ENCODE data around the gene DSTYK. TPM values are rescaled to one million over a fixed set of nuclear protein-coding genes. Genes with fewer than 3 reads are reported as not detected.

DSTYK gene
- total RNA-seq, 1 experiment from 2014 or later = 8.4 TPM

DNA sequence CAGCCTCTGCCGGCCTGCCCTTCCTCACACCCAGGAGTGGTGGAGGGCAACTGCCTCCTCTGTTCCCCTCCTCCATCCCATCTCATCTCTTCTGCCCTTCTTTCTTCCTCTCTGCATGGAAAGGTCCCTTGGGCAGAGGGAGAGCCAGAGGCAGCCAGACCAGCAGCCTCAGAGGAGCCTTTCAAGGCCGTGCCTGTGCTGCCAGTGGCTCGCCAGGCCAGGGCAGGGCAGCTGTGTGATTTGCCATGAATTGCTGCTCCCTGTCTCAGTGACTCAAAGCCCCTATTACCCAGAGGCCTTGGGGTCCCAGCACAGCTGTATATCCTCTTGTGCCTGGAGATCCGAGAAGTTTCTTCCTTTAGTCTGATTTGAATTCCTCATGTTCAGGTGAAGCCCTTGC lies 38.1 kb upstream of the DSTYK start:
- no peak for DNase-seq
- no peaks in the 10 kb centered on the region for H4K20me1 ChIP-seq (ENCODE audit: low read length)
- H3K4me2 ChIP-seq (ENCODE audit: low read length) = no peak overlapping the region
- H3K27ac ChIP-seq (ENCODE audit: low read length) = no peak overlapping the region
- H3F3A ChIP-seq (ENCODE audit: low read length, unreplicated experiment) = no peaks in the 10 kb centered on the region
- POLR2A ChIA-PET (ENCODE audit: unreplicated experiment) = no interaction called here
- H3K36me3 ChIP-seq (ENCODE audit: low read depth, low read length) = no peaks in the 10 kb centered on the region
- H3K9me2 ChIP-seq (replicated peaks; ENCODE audit: low read length) = no peaks in the 10 kb centered on the region
- no peak overlapping the region for H3K4me3 ChIP-seq (ENCODE audit: low read length)
- H3K9me3 ChIP-seq (ENCODE audit: low read length) = no peaks in the 10 kb centered on the region
- H3K4me1 ChIP-seq (ENCODE audit: insufficient read depth, low read length) = no peaks in the 10 kb centered on the region
- no peaks in the 10 kb centered on the region for H3K27me3 ChIP-seq (ENCODE audit: low read length)
- no TSS peak for BruUV-seq (replicated peaks)
- H3K79me2 ChIP-seq (ENCODE audit: low read length) = no peaks in the 10 kb centered on the region
- H2AFZ ChIP-seq (ENCODE audit: low read length) = no peak overlapping the region
- CTCF ChIA-PET = no interaction called here
- intact Hi-C loops (cut with micrococcal nuclease) = no loop called here
- TF ChIP-seq, protein P1, sequence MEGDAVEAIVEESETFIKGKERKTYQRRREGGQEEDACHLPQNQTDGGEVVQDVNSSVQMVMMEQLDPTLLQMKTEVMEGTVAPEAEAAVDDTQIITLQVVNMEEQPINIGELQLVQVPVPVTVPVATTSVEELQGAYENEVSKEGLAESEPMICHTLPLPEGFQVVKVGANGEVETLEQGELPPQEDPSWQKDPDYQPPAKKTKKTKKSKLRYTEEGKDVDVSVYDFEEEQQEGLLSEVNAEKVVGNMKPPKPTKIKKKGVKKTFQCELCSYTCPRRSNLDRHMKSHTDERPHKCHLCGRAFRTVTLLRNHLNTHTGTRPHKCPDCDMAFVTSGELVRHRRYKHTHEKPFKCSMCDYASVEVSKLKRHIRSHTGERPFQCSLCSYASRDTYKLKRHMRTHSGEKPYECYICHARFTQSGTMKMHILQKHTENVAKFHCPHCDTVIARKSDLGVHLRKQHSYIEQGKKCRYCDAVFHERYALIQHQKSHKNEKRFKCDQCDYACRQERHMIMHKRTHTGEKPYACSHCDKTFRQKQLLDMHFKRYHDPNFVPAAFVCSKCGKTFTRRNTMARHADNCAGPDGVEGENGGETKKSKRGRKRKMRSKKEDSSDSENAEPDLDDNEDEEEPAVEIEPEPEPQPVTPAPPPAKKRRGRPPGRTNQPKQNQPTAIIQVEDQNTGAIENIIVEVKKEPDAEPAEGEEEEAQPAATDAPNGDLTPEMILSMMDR (conservative IDR thresholded peaks at IDR 0.05; ENCODE audit: low read depth, low read length) = no peak
- TF ChIP-seq EZH2phosphoT487 (IDR thresholded peaks at IDR 0.05; ENCODE audit: borderline replicate concordance, low read length) = no peak
- no peak for TF ChIP-seq EZH2 (IDR thresholded peaks at IDR 0.05; ENCODE audit: low read length, unreplicated experiment)
- no peak for ATAC-seq
- no peak overlapping the region for H3K9ac ChIP-seq (ENCODE audit: low read length)

GRCh38 chr1:205248793-205249601 lies 37.5 kb upstream of the DSTYK start:
- H3K4me1 ChIP-seq (ENCODE audit: insufficient read depth, low read length) = no peaks in the 10 kb centered on the region
- no peaks in the 10 kb centered on the region for H3K9me3 ChIP-seq (ENCODE audit: low read length)
- H3K4me3 ChIP-seq (ENCODE audit: low read length) = no peak overlapping the region
- BruUV-seq (replicated peaks) = no TSS peak
- H3K4me2 ChIP-seq (ENCODE audit: low read length) = no peak overlapping the region
- no peaks in the 10 kb centered on the region for H3K9me2 ChIP-seq (replicated peaks; ENCODE audit: low read length)
- no peaks in the 10 kb centered on the region for H3K36me3 ChIP-seq (ENCODE audit: low read depth, low read length)
- H3K27ac ChIP-seq (ENCODE audit: low read length) = no peak overlapping the region
- no peaks in the 10 kb centered on the region for H3K79me2 ChIP-seq (ENCODE audit: low read length)
- no peaks in the 10 kb centered on the region for H3F3A ChIP-seq (ENCODE audit: low read length, unreplicated experiment)
- no peaks in the 10 kb centered on the region for H3K27me3 ChIP-seq (ENCODE audit: low read length)
- POLR2A ChIA-PET (ENCODE audit: unreplicated experiment) = no interaction called here
- no peak overlapping the region for H3K9ac ChIP-seq (ENCODE audit: low read length)
- DNase-seq (no peak), ATAC-seq (no peak; the same call in 1 of the 2 replicates)
- H4K20me1 ChIP-seq (ENCODE audit: low read length) = no peaks in the 10 kb centered on the region
- CTCF ChIA-PET = no interaction called here
- TF ChIP-seq, protein P1 (conservative IDR thresholded peaks at IDR 0.05; ENCODE audit: low read depth, low read length) = no peak
- TF ChIP-seq EZH2phosphoT487 (IDR thresholded peaks at IDR 0.05; ENCODE audit: borderline replicate concordance, low read length) (no peak), EZH2 (IDR thresholded peaks at IDR 0.05; ENCODE audit: low read length, unreplicated experiment) (no peak)
- H2AFZ ChIP-seq (ENCODE audit: low read length) = no peak overlapping the region
- intact Hi-C loops (cut with micrococcal nuclease) = no loop called here

All from PC-3 (cell line).